Mesodermal cell (in vitro differentiated cells): Measurements from ENCODE around the gene PDILT.

Source experiments
- H3K27ac ChIP-seq: 2 replicates; pipeline ENCODE4 v1.7.0; 2013; ENCODE audit warnings: mild to moderate bottlenecking, low read depth, low read length, moderate library complexity; ENCODE audit not compliant: severe bottlenecking
- H3K36me3 ChIP-seq: 2 replicates; pipeline ENCODE4 v1.7.1; 2013; ENCODE audit warnings: mild to moderate bottlenecking, low read length, moderate library complexity; ENCODE audit not compliant: control insufficient read depth, insufficient read depth
- H3K4me1 ChIP-seq: one replicate; pipeline ENCODE4 v1.7.1; 2013; ENCODE audit warnings: mild to moderate bottlenecking, low read length; ENCODE audit not compliant: insufficient read depth, control insufficient read depth, poor library complexity, severe bottlenecking
- H3K4me3 ChIP-seq: 2 replicates; pipeline ENCODE4 v1.7.0; 2013; ENCODE audit warnings: low read length, control low read depth, mild to moderate bottlenecking; ENCODE audit not compliant: insufficient read depth, poor library complexity, severe bottlenecking; ENCODE audit errors: extremely low read depth
- H3K9me3 ChIP-seq: 2 replicates; pipeline ENCODE4 v1.7.1; 2013; ENCODE audit warnings: mild to moderate bottlenecking, low read length, moderate library complexity; ENCODE audit not compliant: control insufficient read depth
- WGBS, 2 experiments: methylation state at CpG; one replicate each; pipeline ENCODE4 v1.1.5; 2013; ENCODE audit warnings: missing lambda C conversion rate in 2 of 2; ENCODE audit not compliant: insufficient coverage in 2 of 2; 5-methylcytosine and 5-hydroxymethylcytosine counted together

PDILT gene

GRCh38 chr16:20336955-20337354 is 67.6 kb downstream of the PDILT start:
- Histone ChIP-seq H3K4me1 (no peaks in the 10 kb centered on the region), H3K4me3 (no peak overlapping the region), H3K9me3 (no peaks in the 10 kb centered on the region), H3K27ac (no peak overlapping the region), H3K36me3 (no peaks in the 10 kb centered on the region)
- WGBS, 2 experiments, result 67% methylated on average over 1 of the region's 2 CpGs; no CpG with 5 or more reads in 1 of the 2 experiments

GRCh38 chr16:20334396-20334795 is 70.1 kb downstream of the PDILT start:
- H3K9me3 ChIP-seq, result no peaks in the 10 kb centered on the region
- H3K4me3 ChIP-seq, result no peak overlapping the region
- H3K36me3 ChIP-seq, result no peaks in the 10 kb centered on the region
- no peak overlapping the region for H3K27ac ChIP-seq
- WGBS, 2 experiments, result 83 to 100% methylated on average over 1 of the region's 1 CpG
- H3K4me1 ChIP-seq, result no peaks in the 10 kb centered on the region

GRCh38 chr16:20333120-20333519 is 71.4 kb downstream of the PDILT start:
- no peak overlapping the region for H3K27ac ChIP-seq
- no peaks in the 10 kb centered on the region for H3K4me1 ChIP-seq
- H3K4me3 ChIP-seq, result no peak overlapping the region
- 67 to 74% methylated on average over 5 of the region's 5 CpGs for WGBS, 2 experiments
- H3K9me3 ChIP-seq, result no peaks in the 10 kb centered on the region
- H3K36me3 ChIP-seq, result no peaks in the 10 kb centered on the region

DNA sequence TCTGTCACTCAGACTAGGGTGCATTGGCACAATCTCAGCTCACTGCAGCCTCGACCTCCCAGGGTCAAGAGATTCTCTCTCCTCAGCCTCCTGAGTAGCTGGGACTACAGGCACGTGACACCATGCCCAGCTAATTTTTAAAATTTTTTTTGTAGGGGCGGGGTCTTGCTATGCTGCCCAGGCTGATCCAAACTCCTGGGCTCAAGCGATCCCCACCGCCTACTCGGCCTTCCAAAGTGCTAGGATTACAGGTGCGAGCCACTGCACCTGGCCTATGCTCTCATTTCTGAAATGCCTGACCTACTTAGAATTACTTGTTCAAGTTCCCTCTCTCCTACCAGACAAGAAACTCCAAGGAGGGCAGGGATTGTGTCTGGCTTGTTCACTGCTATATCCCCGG is 72.1 kb downstream of the PDILT start:
- Histone ChIP-seq H3K4me1 (no peaks in the 10 kb centered on the region), H3K36me3 (no peaks in the 10 kb centered on the region), H3K27ac (no peak overlapping the region), H3K4me3 (no peak overlapping the region), H3K9me3 (no peaks in the 10 kb centered on the region)
- 88% methylated on average over 8 of the region's 8 CpGs for WGBS, 2 experiments

GRCh38 chr16:20331635-20332034 is 72.9 kb downstream of the PDILT start:
- H3K9me3 ChIP-seq, result no peaks in the 10 kb centered on the region
- no peaks in the 10 kb centered on the region for H3K4me1 ChIP-seq
- WGBS, 2 experiments, result no CpG with 5 or more reads among the region's 5 CpGs
- H3K27ac ChIP-seq, result no peak overlapping the region
- H3K36me3 ChIP-seq, result no peaks in the 10 kb centered on the region
- H3K4me3 ChIP-seq, result no peak overlapping the region

DNA sequence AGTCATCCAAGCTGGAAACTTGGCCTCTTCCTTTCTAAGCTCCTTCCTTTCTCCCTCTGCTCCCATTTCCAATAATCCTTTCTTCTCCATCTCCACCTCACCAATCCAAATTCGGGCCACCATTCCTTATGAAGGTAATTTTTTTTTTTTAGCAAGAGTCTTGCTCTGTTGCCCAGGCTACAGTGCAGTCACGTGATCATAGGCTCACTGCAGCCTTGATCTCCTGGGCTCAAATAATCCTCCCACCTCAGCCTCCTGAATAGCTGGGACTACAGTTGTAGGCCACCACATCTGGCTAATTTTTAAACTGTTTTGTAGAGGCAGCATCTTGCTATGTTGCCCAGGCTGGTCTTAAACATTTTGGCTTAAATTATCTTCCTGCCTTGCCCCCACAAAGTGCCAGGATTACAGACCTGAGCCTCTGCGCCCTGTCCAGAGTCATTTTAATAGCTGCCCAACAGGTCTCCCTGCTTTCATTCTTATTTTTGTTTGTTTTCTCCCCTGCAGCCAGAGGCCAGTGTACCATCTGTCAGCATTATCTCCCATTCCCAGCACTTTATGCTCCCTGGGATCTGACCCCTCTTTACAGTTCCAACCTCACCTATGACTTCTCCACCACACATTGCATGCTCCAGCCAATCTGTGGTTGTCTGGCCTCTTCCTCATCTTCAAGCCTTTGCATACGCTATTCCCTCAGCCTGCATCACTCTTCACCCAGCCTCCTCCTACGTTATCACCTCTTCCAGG is 75.0 kb downstream of the PDILT start:
- Histone ChIP-seq H3K4me1 (no peaks in the 10 kb centered on the region), H3K36me3 (no peaks in the 10 kb centered on the region), H3K9me3 (no peaks in the 10 kb centered on the region), H3K27ac (no peak overlapping the region), H3K4me3 (no peak overlapping the region)
- WGBS, 2 experiments, result 87 to 92% methylated on average over 3 to 4 of the region's 5 CpGs

GRCh38 chr16:20327444-20328041 is 77.0 kb downstream of the PDILT start, which contains the start of gene GP2:
Gene GP2, minus strand, starts transcription at chr16:20327513. Its CDS starts 1,082 bp downstream, at chr16:20326431.
- Histone ChIP-seq H3K9me3 (no peaks in the 10 kb centered on the region), H3K27ac (no peak within 1 kb of the TSS), H3K4me1 (no peaks in the 10 kb centered on the region), H3K36me3 (no peaks in the 10 kb centered on the region), H3K4me3 (no peak within 1 kb of the TSS)
- 80 to 91% methylated on average over 4 of the region's 7 CpGs for WGBS, 2 experiments

DNA sequence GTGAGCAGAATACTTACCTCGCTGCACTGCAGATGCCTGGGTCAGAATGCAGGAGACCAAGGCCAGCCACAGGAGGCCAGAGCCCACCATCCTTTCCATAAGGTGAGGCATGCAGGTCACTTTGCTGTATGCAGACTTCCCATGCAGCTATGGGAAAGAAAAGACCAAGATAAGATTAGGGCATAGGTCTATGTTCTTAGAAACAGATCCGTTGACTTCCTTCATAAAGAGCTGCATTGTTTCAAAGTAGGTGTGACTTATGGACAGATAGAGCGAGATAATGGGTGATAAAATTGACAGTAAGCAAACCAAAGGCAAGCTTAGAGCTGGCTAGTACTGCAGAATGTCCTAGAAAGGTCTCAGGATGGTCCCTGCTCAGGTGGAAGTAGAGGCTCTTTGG is 78.2 kb downstream of the PDILT start:
- no peaks in the 10 kb centered on the region for H3K4me1 ChIP-seq
- no peaks in the 10 kb centered on the region for H3K9me3 ChIP-seq
- WGBS, 2 experiments, result 84 to 87% methylated on average over 3 of the region's 3 CpGs
- H3K27ac ChIP-seq, result no peak overlapping the region
- H3K4me3 ChIP-seq, result no peak overlapping the region
- H3K36me3 ChIP-seq, result no peaks in the 10 kb centered on the region

GRCh38 chr16:20325005-20325404 is 79.5 kb downstream of the PDILT start:
- H3K4me3 ChIP-seq, result no peak overlapping the region
- H3K4me1 ChIP-seq, result no peaks in the 10 kb centered on the region
- no peak overlapping the region for H3K27ac ChIP-seq
- H3K9me3 ChIP-seq, result no peaks in the 10 kb centered on the region
- H3K36me3 ChIP-seq, result no peaks in the 10 kb centered on the region
- WGBS, 2 experiments, result no CpG with 5 or more reads among the region's 3 CpGs

GRCh38 chr16:20323591-20324117 is 80.9 kb downstream of the PDILT start:
- Histone ChIP-seq H3K9me3 (no peaks in the 10 kb centered on the region), H3K27ac (no peak overlapping the region), H3K36me3 (no peaks in the 10 kb centered on the region), H3K4me3 (no peak overlapping the region), H3K4me1 (no peaks in the 10 kb centered on the region)
- whole genome bisulfite sequencing, 2 experiments, result 78 to 82% methylated on average over 5 to 6 of the region's 9 CpGs

DNA sequence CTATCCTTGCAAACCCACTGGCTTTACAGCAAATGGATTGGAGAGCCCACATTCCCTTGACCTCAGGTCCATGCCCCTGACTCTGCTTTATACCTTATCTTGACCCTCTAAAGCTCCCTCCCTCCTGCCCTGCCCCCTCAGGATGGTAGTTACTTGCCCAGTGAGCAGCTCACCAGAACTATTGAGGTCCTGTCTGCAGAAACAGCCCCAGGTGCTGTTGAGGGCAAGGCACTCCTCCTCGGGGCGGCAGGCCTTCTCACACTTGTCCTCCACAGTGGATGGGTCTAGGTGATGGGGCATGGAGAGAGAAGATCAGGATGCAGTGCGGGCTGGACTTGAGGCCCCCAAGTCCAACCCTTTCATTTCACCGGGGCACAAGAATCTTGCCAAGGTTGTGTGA is 81.8 kb downstream of the PDILT start:
- Histone ChIP-seq H3K36me3 (no peaks in the 10 kb centered on the region), H3K27ac (no peak overlapping the region), H3K9me3 (no peaks in the 10 kb centered on the region), H3K4me3 (no peak overlapping the region), H3K4me1 (no peaks in the 10 kb centered on the region)
- 91 to 100% methylated on average over 2 to 4 of the region's 4 CpGs for WGBS, 2 experiments
